Hepatic stellate cell (primary cell): ENCODE results near the gene FN1.
"Not testable (repeated sequence)": the region's sequence is repeated elsewhere in the genome, so short reads cannot be mapped to it uniquely, and the experiment has no call there.

Source experiments
- DNase-seq: peaks from one replicate; pipeline ENCODE4 v3.0.0; 2011; ENCODE audit warnings: low spot score

FN1 gene

GRCh38 chr2:215422676-215423075 is 13.2 kb downstream of the FN1 start:
- no peak for DNase-seq

DNA sequence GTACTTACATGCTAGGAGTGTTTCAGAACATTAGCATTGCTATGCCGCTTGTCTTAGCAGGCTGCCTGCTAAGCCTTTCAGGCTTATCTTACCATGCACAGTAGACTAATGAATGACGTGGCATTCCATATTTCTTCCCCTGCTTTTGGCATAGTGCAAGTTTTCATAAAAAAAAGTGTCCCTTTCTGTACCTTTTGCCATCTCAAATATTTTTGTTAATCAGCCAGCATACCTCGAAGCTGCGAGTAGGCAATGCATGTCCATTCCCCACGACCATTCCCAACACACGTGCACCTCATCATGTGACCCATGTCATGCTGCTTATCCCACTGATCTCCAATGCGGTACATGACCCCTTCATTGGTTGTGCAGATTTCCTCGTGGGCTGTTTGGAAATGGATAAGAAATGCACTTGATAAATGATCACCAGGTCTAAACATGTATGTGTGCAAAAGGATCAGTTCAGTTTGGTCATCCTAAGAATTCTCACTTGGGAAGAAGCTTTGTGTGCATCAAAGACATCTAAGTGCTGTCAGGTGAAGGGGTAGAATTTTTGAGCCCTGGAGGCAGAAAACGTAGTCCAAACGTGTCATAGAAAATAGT is 13.9 kb downstream of the FN1 start:
- no peak for DNase-seq

DNA sequence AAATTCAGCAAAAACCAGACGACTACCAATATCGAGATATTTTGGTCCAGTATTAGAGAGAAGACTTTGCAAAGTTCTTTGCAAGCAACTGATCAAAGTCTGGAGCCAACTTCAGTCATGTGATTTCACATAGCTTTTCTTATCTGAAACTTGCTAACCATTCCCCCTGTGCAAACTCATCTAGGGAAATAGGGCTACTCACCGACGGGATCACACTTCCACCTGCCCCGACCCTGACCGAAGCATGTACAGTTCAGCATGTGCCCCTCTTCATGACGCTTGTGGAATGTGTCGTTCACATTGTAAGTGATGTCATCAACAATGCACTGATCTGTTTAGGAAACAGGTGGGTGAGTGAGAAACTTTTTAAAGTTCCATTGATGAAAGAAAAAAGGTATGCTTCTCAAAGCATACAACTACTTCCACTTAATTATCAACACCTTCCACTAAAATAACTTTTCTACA is 15.4 kb downstream of the FN1 start:
- DNase-seq, result no peak

- DNase-seq, result no peak
These were observed 15.9 kb downstream of the FN1 start for GRCh38 chr2:215419769-215420470.

GRCh38 chr2:215419113-215419512 is 16.8 kb downstream of the FN1 start:
- no peak for DNase-seq

- no peak for DNase-seq
These were observed 17.6 kb downstream of the FN1 start for GRCh38 chr2:215418064-215418963.

- DNase-seq, result no peak
These were observed 18.4 kb downstream of the FN1 start for GRCh38 chr2:215417400-215417951.

- DNase-seq, result no peak
These were observed 19.2 kb downstream of the FN1 start for GRCh38 chr2:215416656-215417055.

GRCh38 chr2:215415820-215416577 is 19.9 kb downstream of the FN1 start:
- no peak for DNase-seq

DNA sequence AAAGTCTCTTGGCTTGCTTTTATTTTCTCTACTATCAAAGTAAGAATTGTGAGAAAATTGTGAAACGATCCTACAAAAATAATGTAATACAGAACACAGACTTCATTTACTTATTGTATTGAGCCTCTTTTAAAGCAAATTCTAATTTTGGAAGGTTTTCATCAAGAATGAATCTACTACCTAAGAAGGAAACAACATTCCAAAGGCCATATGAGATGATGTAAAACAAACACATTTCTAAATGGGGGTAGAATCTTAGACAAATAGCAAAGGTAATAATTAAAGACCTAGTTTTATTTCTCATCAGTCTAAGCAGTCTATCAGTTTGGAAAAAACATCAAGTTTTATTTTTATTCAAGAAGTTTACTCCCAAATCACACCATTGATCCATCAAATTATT is 20.6 kb downstream of the FN1 start:
- no peak for DNase-seq

- DNase-seq, result no peak
These were observed 21.2 kb downstream of the FN1 start for GRCh38 chr2:215414674-215415073.

DNA sequence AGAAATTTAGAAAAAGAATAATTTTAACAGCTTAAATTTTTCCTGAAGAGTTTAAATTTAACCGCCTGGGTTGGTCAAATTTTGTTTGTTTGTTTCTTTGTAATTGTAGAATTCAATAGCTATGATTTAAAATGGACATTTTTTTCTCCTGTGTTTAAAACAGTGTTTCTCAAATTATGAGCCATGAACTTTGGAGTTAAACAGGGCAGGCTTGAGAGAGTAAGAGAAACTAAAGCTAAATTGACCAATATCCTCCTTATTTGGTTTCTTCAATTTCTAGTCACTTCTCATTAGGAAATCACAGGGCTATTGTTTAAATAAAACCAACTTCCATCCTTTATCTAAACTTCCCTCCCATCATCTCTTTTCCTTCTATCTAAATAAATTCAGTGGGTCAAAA is 21.9 kb downstream of the FN1 start:
- no peak for DNase-seq

- no peak for DNase-seq
These were observed 22.4 kb downstream of the FN1 start for GRCh38 chr2:215413484-215413777.

DNA sequence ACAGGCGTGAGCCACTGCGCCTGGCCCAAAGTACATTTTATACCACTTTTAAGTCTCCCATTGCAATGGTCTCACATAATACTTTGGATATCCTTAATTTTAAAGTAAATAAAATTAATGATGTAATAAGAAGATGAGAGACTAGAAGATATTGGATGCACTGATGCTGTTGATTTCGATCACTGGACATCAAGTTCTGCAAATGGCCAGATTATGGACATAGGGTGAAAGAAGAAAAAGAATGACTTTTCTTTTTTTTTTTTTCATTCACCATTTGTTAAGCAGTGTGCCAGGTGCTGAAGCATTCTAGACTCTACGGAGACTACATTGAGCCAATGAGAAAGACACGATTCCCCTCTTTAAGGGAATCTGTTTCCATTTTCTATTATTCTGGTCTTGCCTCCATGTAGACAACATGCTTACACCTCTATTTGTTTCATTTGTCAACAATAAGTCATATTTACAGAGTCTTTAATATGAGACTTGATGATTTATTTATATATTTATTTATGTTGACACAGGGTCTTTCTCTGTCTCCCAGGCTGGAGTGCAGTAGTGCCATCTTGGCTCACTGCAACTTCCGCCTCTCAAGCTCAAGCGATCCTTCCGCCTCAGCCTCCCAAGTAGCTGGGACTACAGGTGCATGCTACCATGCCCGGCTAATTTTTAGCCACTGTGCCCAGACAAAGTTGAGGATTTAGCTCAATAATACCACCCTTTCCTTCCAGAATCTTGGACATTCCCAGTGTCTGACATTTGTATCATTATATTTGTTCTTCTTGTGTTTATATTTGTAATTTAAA is 23.7 kb downstream of the FN1 start:
- no peak for DNase-seq

- DNase-seq, result peak; percentile 61
These were observed 25.0 kb downstream of the FN1 start for GRCh38 chr2:215410932-215411285.

GRCh38 chr2:215410181-215410931 is 25.5 kb downstream of the FN1 start:
- DNase-seq, result not testable (repeated sequence)

DNA sequence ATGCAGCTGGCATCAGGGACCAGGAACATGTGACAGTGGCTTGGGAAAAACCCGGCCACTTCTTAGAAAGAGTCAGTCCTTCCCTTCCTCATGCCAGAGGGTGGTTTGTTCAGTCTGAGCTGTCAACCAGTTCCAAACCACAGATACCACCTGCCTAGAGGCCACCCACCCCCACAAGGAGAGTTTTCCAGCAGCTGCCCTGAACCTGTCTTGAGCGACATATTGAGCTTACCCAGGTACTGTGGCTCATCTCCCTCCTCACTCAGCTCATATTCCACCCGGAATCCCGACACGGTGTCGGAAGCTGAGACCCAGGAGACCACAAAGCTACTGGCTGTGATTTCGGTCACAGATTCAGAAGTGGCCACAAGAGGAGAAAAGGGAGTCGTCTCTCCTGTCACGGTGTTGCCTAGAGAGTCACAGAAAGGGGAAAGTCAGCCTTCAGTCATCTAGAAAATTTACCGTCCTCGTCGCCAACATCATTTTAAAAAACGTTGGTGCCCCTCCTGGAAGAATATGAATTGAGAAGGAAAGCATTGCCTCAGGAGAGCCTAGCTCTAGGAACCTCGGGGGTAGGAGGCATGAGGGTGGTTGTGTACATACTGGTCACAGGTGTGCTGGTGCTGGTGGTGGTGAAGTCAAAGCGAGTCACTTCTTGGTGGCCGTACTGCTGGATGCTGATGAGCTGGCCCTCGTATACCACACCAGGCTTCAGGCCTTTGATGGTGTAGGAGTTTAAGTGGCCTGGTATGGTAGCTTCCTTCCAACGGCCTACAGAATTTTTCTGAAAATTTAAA is 26.3 kb downstream of the FN1 start:
- DNase-seq, result no peak

- DNase-seq, result not testable (repeated sequence)
These were observed 27.4 kb downstream of the FN1 start for GRCh38 chr2:215408441-215408840.

DNA sequence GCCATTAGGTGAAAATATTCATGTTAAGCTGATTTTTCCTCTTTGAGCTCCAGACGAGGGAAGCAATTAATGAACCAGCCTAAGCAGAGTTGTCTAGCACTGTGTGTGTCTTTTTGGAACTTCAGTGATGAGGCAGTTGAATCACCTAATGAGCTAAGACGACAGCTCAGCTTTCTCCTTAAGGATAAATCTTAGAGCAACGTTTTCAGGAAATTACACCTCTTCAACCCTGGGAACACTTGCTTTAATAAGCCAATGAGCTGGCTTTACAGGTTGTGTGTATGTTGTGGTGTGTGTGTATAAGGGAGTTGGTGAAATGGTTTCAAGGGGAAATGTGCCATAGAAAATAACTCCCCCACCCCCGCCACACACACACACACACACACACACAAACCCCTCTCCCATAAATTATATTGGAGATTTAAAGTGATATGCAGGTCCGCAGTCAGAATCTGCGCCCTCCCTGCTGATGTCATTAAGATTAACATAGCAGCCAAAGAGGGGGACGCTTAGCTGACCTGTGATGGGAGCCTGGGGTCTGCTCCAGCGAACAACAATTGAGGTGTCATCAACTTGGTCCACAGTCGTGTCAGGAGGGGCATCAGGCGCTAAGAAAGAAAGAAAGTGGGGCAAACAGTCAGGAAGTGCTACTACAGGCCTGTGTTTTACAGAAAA is 28.1 kb downstream of the FN1 start:
- no peak for DNase-seq
